H1 (cell line): ENCODE measurements around the gene OR4M1. TPM values are rescaled to one million over a fixed set of nuclear protein-coding genes. Genes with fewer than 3 reads are reported as not detected.

ENCODE experiments used
- CTCF ChIA-PET: fragments of 300-600 bp; sonication (Branson Sonifier 250); formaldehyde crosslinking; loops from one replicate; lab custom pipeline; 2021; ENCODE audit not compliant: partially characterized antibody; lab: Charles Lee
- POLR2A ChIA-PET: fragments of 300-600 bp; sonication (Branson Sonifier 250); formaldehyde crosslinking; loops from one replicate; lab custom pipeline; 2021; ENCODE audit warnings: inconsistent platforms; ENCODE audit not compliant: partially characterized antibody; lab: Charles Lee
- DNase-seq, 2 experiments: peaks; one replicate each; pipeline versions ENCODE4 v3.0.0 to v3.0.0-alpha.2; 2010 to 2022; ENCODE audit warnings: low spot score in 2 of 2, low read depth in 1 of 2, mixed read lengths in 1 of 2
- FAIRE-seq: peaks from 2 replicates; lab custom pipeline; 2011; peaks lifted over from hg19 to GRCh38; lab: Jason Lieb, UNC
- H2AFZ ChIP-seq: 2 replicates; pipeline ENCODE4 v1.8.1; 2012; ENCODE audit warnings: low read length, inconsistent platforms
- H2AK5ac ChIP-seq: 2 replicates; pipeline ENCODE4 v1.6.1; 2013; ENCODE audit warnings: low read depth, low read length
- H2BK120ac ChIP-seq: replicated peaks from 2 replicates; pipeline ENCODE3; 2013; ENCODE audit warnings: low read depth, low read length, inconsistent platforms
- H2BK12ac ChIP-seq: 2 replicates; pipeline ENCODE4 v1.6.1; 2013; ENCODE audit warnings: low read depth, low read length
- H2BK15ac ChIP-seq: 2 replicates; pipeline ENCODE4 v1.6.1; 2013; ENCODE audit warnings: low read length
- H2BK20ac ChIP-seq: 2 replicates; pipeline ENCODE4 v1.6.1; 2013; ENCODE audit warnings: low read length
- H2BK5ac ChIP-seq: 2 replicates; pipeline ENCODE4 v1.6.1; 2013; ENCODE audit warnings: low read depth, low read length
- H3K14ac ChIP-seq: 2 replicates; pipeline ENCODE4 v1.6.1; 2013; ENCODE audit warnings: inconsistent platforms; ENCODE audit not compliant: insufficient read length
- H3K18ac ChIP-seq: 2 replicates; pipeline ENCODE4 v1.6.1; 2013; ENCODE audit warnings: low read length; ENCODE audit errors: extremely low read depth
- H3K23ac ChIP-seq: 2 replicates; pipeline ENCODE4 v1.6.1; 2013; ENCODE audit warnings: inconsistent platforms; ENCODE audit not compliant: insufficient read length
- H3K23me2 ChIP-seq: 2 replicates; pipeline ENCODE4 v1.6.1; 2013; ENCODE audit warnings: low read depth, low read length
- H3K27ac ChIP-seq: 2 replicates; pipeline ENCODE4 v1.6.1; 2011; ENCODE audit warnings: low read depth, low read length, inconsistent platforms
- H3K27me3 ChIP-seq, 4 experiments: replicated peaks in 1 of 4; 1 replicate in 1 of 4; 2 replicates in 3 of 4; pipeline versions ENCODE4 v1.6.1 to v1.8.1; 2011 to 2013; ENCODE audit warnings: low read length in 3 of 4, mild to moderate bottlenecking in 3 of 4, inconsistent platforms in 2 of 4, mixed read lengths in 2 of 4, moderate library complexity in 1 of 4; ENCODE audit not compliant: control insufficient read depth in 3 of 4, insufficient read depth in 3 of 4; ENCODE audit errors: extremely low read depth in 1 of 4
- H3K36me3 ChIP-seq, 4 experiments: 2 replicates each; pipeline versions ENCODE4 v1.6.1 to v1.8.1; 2011 to 2013; ENCODE audit warnings: mild to moderate bottlenecking in 4 of 4, low read length in 3 of 4, moderate library complexity in 2 of 4, control low read depth in 1 of 4, inconsistent platforms in 1 of 4; ENCODE audit not compliant: insufficient read depth in 4 of 4, control insufficient read depth in 2 of 4
- H3K4ac ChIP-seq: replicated peaks from 2 replicates; pipeline ENCODE3; 2013; ENCODE audit warnings: low read length, low read depth, mixed read lengths, inconsistent platforms; ENCODE audit not compliant: insufficient read length
- H3K4me1 ChIP-seq, 4 experiments: replicated peaks in 1 of 4; 1 replicate in 1 of 4; 2 replicates in 3 of 4; pipeline versions ENCODE4 v1.6.1 to v1.8.1; 2011 to 2013; ENCODE audit warnings: low read length in 3 of 4, inconsistent platforms in 2 of 4, mixed read lengths in 1 of 4; ENCODE audit not compliant: insufficient read depth in 4 of 4, control insufficient read depth in 3 of 4
- H3K4me2 ChIP-seq, 2 experiments: 2 replicates each; pipeline versions ENCODE4 v1.6.1 to v1.8.1; 2011 to 2013; ENCODE audit warnings: low read depth in 2 of 2, low read length in 2 of 2, control low read depth in 1 of 2, inconsistent platforms in 1 of 2, mild to moderate bottlenecking in 1 of 2; ENCODE audit not compliant: insufficient read depth in 1 of 2
- H3K4me3 ChIP-seq, 4 experiments: fragments of 200-600, 300-600 bp in 1 of 4; sonication (generic), shearing (Covaris generic), sonication (Bioruptor Twin) in 1 of 4; 2 replicates each; pipeline versions ENCODE4 v1.5.1 to v1.8.1; 2011 to 2016; ENCODE audit warnings: low read length in 4 of 4, low read depth in 3 of 4, control low read depth in 2 of 4, inconsistent platforms in 2 of 4, mild to moderate bottlenecking in 2 of 4, mixed read lengths in 1 of 4, moderate library complexity in 1 of 4; ENCODE audit not compliant: insufficient read depth in 2 of 4; ENCODE audit errors: extremely low read depth in 1 of 4
- H3K56ac ChIP-seq: replicated peaks from 2 replicates; pipeline ENCODE3; 2013; ENCODE audit warnings: low read depth, mild to moderate bottlenecking, mixed read lengths, low read length, inconsistent platforms; ENCODE audit not compliant: insufficient read length
- H3K79me1 ChIP-seq: 2 replicates; pipeline ENCODE4 v1.6.1; 2013; ENCODE audit warnings: low read depth, low read length, control low read depth
- H3K79me2 ChIP-seq, 2 experiments: 2 replicates each; pipeline versions ENCODE4 v1.6.1 to v1.8.1; 2012 to 2013; ENCODE audit warnings: low read length in 2 of 2, mild to moderate bottlenecking in 2 of 2, inconsistent platforms in 1 of 2; ENCODE audit not compliant: insufficient read depth in 2 of 2, control insufficient read depth in 1 of 2
- H3K9ac ChIP-seq, 4 experiments: replicated peaks in 1 of 4; 1 replicate in 1 of 4; 2 replicates in 3 of 4; pipeline versions ENCODE4 v1.6.1 to v1.8.1; 2011 to 2013; ENCODE audit warnings: low read depth in 3 of 4, low read length in 3 of 4, control low read depth in 2 of 4, mild to moderate bottlenecking in 2 of 4, moderate library complexity in 2 of 4, inconsistent platforms in 1 of 4; ENCODE audit errors: extremely low read depth in 1 of 4
- H3K9me3 ChIP-seq, 2 experiments: 2 replicates each; pipeline versions ENCODE4 v1.6.1 to v1.8.1; 2012 to 2013; ENCODE audit warnings: mild to moderate bottlenecking in 2 of 2, moderate library complexity in 2 of 2, control low read depth in 1 of 2, inconsistent platforms in 1 of 2, low read depth in 1 of 2, low read length in 1 of 2, mixed read lengths in 1 of 2; ENCODE audit not compliant: insufficient read depth in 2 of 2
- H4K20me1 ChIP-seq, 2 experiments: replicated peaks in 1 of 2; 2 replicates each; pipeline versions ENCODE3 to v1.8.1; 2011 to 2013; ENCODE audit warnings: inconsistent platforms in 2 of 2, low read length in 2 of 2, mild to moderate bottlenecking in 1 of 2; ENCODE audit not compliant: insufficient read depth in 2 of 2, control insufficient read depth in 1 of 2
- H4K5ac ChIP-seq: 2 replicates; pipeline ENCODE4 v1.6.1; 2013; ENCODE audit warnings: low read length, low read depth, mixed read lengths, inconsistent platforms; ENCODE audit not compliant: insufficient read length
- H4K8ac ChIP-seq: 2 replicates; pipeline ENCODE4 v1.8.0; 2013; ENCODE audit warnings: mild to moderate bottlenecking, moderate library complexity, low read length, inconsistent platforms; ENCODE audit not compliant: insufficient read depth; ENCODE audit errors: extremely low read depth
- H4K91ac ChIP-seq: replicated peaks from 2 replicates; pipeline ENCODE3; 2013; ENCODE audit warnings: low read length, mixed read lengths, inconsistent platforms; ENCODE audit not compliant: insufficient read length
- ASH2L ChIP-seq: fragments of 200-600, 300-600 bp; sonication (generic); IDR thresholded peaks from one replicate; pipeline ENCODE4 v1.7.1; 2017; ENCODE audit warnings: low read length
- HDAC2 ChIP-seq, 2 experiments: fragments of 300-600 bp in 1 of 2; sonication (generic) in 1 of 2; IDR thresholded peaks; 2 replicates each; pipeline ENCODE4 v1.6.1; 2011 to 2012; ENCODE audit warnings: low read depth in 2 of 2, low read length in 2 of 2, mild to moderate bottlenecking in 2 of 2, moderate library complexity in 2 of 2, borderline replicate concordance in 1 of 2, inconsistent platforms in 1 of 2
- NRF1 ChIP-seq: IDR thresholded peaks from 2 replicates; pipeline ENCODE4 v1.6.1; 2011; ENCODE audit warnings: mild to moderate bottlenecking, low read depth, low read length, improper control_type of control experiment
- RNF2 ChIP-seq: fragments of 200-900, 300-1000 bp; sonication (generic); IDR thresholded peaks from 2 replicates; pipeline ENCODE4 v1.7.1; 2016; ENCODE audit warnings: borderline replicate concordance, low read depth, mild to moderate bottlenecking, antibody characterized with exemption, low read length; ENCODE audit not compliant: poor library complexity, severe bottlenecking; ENCODE audit errors: missing control alignments
- TEAD4 ChIP-seq: IDR thresholded peaks from 2 replicates; pipeline ENCODE4 v1.6.1; 2012; ENCODE audit warnings: low read depth, low read length, inconsistent platforms, mixed read lengths
- WGBS, 2 experiments: shearing (Covaris generic) in 1 of 2; methylation state at CpG; one replicate each; pipeline versions ENCODE4 v1.1.6 to v1.1.7; 2013 to 2015; ENCODE audit warnings: low lambda C conversion rate in 2 of 2, mixed read lengths in 2 of 2, inconsistent platforms in 1 of 2, low coverage in 1 of 2, missing lambda C conversion rate in 1 of 2; ENCODE audit not compliant: insufficient replicate concordance in 2 of 2, insufficient coverage in 1 of 2, insufficient read length in 1 of 2; ENCODE audit errors: extremely low coverage in 1 of 2, missing lambda C conversion rate in 1 of 2; 5-methylcytosine and 5-hydroxymethylcytosine counted together
- polyA plus RNA-seq, 7 experiments: library from polyadenylated mRNA; depleted of rRNA in 3 of 7; stranded (reverse) in 5 of 7; unstranded in 2 of 7; fragments of >200 nt in 5 of 7; fragments of 200-250 nt in 2 of 7; gene quantifications; 1 replicate in 5 of 7; 2 replicates in 1 of 7; 4 replicates in 1 of 7; pipeline versions ENCODE4 v1.2.1 to v1.2.3, GENCODE V29; 2011 to 2013; ENCODE audit warnings: missing spikeins in 2 of 7, mixed read lengths in 2 of 7
- total RNA-seq: library from RNA; stranded (reverse); fragmentation: NEBNext Ultra II Directional; extraction: Animal tissue kit (Norgen Biotek cat#: 25700); gene quantifications from 2 replicates; pipeline ENCODE4 v1.2.1, GENCODE V29; 2021

The OR4M1 gene
- total and polyA plus RNA-seq, 2 of the 8 experiments (the other 6 are each of a cell fraction or from before 2014, with no cell fraction given), result not detected

- H2BK12ac ChIP-seq, result no peak overlapping the region
- H3K23me2 ChIP-seq, result no peaks in the 10 kb centered on the region
- H3K4me3 ChIP-seq, result no peak overlapping the region
- no peak overlapping the region for H2AFZ ChIP-seq
- no peaks in the 10 kb centered on the region for H3K36me3 ChIP-seq
- no peak overlapping the region for H2AK5ac ChIP-seq
- no peaks in the 10 kb centered on the region for H3K79me2 ChIP-seq
- H3K23ac ChIP-seq, result no peak overlapping the region
- no peaks in the 10 kb centered on the region for H3K79me1 ChIP-seq
- H3K27ac ChIP-seq, result no peak overlapping the region
- H3K9me3 ChIP-seq, result peaks cover 26 to 32% of the 10 kb centered on the region in 2 experiments
- no peak overlapping the region for H4K91ac ChIP-seq
- H4K20me1 ChIP-seq, result no peaks in the 10 kb centered on the region
- no peak overlapping the region for H3K4ac ChIP-seq
- no peak for FAIRE-seq
- no peak overlapping the region for H2BK5ac ChIP-seq
- no peak overlapping the region for H3K56ac ChIP-seq
- no peak overlapping the region for H2BK20ac ChIP-seq
- 24% methylated on average over 2 of the region's 2 CpGs; no CpG with 5 or more reads in 1 of the 2 experiments for WGBS, 2 experiments
- no peak overlapping the region for H2BK120ac ChIP-seq
- no peak overlapping the region for H3K18ac ChIP-seq
- H2BK15ac ChIP-seq, result no peak overlapping the region
- no peak overlapping the region for H3K14ac ChIP-seq
- DNase-seq, result no peak
- no peak overlapping the region for H3K4me2 ChIP-seq
- H3K27me3 ChIP-seq, result no peaks in the 10 kb centered on the region
- H4K5ac ChIP-seq, result no peak overlapping the region
- H4K8ac ChIP-seq, result no peak overlapping the region
- H3K4me1 ChIP-seq, result no peaks in the 10 kb centered on the region
- no peak overlapping the region for H3K9ac ChIP-seq
- ChIA-PET POLR2A (no interaction called here), CTCF (no interaction called here)
- TF ChIP-seq TEAD4 (no peak), NRF1 (no peak), ASH2L (no peak), HDAC2 (IDR thresholded peaks at IDR 0.05; ENCODE audit: borderline replicate concordance in 1 of 2, low read depth in 2 of 2, low read length in 2 of 2) (no peak), RNF2 (no peak)
These were observed 19.1 kb upstream of the OR4M1 start for GRCh38 chr14:19754172-19754571.
